Middle frontal gyrus (tissue), 1 donor: ENCODE results near the gene GAB2.
"Not testable (repeated sequence)": the region's sequence is repeated elsewhere in the genome, so short reads cannot be mapped to it uniquely, and the experiment has no call there.

Source experiments
- DNase-seq: peaks from one replicate; pipeline ENCODE4 v3.0.0-alpha.2; 2015; ENCODE audit warnings: low spot score; ENCODE audit errors: extremely low spot score

Gene GAB2

DNA sequence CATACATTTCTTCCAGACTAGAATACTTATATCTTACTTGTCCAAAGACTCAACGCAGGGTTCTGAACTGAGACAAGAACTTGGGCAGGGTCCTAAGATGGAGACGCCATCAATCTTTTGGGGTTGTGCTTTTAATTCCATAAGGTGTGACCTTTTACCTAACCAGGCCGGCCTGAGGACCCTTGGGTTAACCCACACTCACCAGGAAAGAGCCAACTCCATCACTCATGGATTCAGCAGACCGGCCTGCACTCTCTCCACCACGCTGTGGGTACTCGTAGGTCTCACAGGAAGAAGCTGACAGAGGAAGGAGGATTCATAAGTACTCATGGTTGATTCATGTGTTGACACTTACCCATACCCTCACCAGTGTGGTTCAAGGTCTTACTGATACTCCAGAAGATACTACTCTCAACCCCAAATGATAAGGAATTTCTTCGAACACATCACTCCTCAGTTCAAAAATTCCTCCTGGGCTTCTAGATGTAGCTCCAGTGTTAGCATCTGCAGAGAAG is 192.7 kb downstream of the GAB2 start:
- DNase-seq: no peak

DNA sequence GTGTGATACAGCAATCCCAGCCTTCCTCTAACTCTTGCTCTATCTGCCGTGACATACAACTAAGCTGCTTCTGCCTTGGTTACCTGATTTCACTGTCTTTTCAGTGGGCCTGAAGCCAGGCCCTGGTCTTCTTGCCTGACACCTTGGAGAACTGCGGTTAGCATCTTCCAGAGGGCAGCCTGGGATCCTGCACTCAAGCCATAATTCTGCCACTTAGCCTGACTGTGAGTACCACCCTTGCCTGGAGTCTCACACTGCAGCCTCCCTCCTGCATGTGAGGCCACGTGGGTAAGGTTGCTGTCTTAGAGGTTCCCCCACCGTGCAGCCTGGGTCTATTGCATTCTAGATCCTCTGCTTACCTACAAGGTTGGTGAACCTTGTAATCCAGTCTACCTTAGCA is 193.1 kb downstream of the GAB2 start:
- DNase-seq: no peak

DNA sequence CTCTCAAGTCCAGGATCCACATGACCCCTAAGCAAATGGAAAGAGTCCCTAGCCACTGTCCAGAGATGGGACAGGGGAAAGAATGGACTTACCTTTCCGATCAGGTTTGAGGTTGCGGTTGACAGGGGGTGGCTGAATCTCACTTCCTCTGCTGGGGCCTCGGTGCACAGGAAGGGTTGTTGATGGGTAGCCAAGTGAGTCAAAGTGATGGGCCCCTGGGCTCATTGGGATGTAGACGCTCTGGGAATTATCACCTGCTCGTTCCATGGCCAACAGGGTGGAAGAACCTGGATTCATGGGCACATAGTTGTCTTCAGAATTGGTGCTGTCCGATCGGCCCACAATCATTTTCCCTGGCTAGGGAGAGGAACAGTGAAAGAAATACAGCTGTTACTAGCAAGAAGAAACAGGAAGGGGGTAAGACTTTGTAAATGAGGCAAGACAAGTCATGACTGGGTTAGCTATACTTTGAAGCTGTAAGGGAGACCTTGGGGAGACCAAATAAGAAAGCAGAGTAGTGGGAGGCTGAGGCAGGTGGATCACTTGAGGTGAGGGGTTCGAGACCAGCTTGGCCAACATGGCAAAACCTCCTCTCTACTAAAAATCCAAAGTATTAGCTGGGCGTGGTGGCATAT is 194.2 kb downstream of the GAB2 start:
- DNase-seq: no peak

DNA sequence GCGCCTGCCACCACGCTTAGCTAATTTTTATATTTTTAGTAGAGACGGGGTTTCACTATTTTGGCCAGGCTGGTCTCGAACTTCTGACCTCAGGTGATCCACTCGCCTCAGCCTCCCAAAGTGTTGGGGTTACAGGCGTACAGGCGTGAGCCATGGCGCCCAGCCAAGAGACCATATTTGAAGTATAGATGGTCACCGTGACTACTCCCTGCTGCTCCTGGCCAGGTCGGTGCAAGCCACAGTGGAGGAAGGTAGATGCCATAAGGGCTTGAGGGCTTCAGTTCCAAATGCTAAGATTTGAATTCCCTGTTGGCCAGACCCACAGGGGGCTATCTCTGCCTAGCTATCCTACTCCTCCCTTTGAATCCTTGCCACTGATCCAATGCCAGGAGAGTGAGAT is 194.9 kb downstream of the GAB2 start:
- DNase-seq: not testable (repeated sequence)

DNA sequence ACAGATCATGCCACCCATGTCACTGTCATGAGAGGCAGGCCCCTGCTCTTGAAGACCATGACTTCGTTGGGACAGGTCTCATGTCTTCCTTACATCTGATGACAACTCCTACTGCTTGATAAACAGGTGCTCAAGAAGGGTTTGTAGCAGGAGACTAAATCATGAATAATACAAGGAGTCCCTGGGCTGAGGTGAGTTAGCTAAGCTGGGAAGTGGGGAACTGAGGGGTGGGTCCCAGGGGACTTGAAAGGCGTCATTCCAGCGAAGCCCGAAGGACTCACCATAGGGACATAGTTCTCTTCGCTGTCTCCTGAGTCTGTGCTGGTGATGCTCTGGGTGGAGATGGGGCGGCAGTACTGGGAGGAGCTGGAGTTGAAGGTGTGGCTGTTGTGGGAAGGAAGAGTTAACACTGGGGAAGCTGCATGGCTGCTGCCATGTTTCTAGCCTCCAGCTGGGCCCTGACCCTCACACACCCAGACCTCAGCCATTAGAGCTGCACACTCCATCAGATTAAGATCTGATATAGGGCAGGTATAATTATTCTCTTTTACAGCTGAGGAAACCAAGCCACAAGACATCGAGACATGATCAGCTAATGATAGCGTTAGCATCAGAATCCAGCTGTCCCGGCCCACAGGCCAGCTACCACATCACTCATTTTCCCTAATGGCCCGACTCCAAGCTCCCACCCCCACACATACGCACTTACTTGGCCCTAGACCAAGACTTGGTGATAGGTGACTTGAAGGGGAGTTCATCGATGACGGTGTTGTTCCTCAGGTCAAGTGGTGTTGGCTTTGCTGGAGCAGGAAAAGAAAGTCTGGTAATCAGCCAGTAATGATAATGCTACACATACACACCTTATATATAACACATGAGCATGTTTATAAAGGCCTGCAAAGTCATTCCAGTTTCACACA is 196.0 kb downstream of the GAB2 start:
- no peak for DNase-seq

DNA sequence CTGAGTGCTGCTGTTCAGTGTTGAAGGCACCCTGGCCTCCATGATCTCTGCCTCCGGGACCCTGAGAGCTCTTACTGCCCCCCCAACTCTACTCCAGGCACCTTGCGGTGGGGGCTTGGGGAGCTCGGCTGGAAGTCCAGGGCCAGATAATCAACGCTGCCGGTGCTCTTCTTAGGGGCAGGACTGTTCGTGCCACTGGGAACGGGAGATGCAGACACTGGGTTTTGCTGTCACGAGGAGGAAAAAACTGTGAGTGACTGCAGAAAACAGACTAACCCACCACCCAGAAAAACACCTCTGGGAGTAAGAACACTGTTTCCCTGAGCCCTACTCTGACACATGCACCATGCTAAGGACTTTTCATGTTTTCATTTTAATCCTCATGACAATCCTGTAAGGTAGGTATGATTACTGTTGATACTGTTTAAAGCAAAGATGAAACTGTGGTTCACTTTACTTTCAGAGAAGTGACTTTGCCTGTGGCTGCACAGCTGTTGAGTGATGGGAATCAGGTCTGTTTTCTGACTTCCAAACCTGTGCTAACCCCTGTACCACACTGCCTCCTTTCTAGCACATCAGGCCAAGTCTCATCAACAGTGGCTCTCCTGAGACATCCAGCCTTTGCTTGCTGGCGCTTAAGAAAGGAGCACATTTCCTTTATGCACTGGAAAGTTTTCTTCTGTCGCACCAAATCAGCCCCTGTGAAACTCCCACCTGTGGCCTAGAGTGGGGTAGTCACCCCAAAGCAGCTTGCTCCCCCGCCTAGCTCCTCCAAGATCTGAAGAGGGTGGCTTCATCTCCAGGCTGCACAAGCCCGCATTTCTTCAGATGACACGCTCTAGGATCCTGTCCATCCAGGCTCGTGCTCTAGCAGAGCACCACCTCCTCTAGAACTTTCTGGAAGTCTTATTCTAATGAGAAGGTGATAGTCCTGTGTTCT is 197.1 kb downstream of the GAB2 start:
- DNase-seq: no peak

DNA sequence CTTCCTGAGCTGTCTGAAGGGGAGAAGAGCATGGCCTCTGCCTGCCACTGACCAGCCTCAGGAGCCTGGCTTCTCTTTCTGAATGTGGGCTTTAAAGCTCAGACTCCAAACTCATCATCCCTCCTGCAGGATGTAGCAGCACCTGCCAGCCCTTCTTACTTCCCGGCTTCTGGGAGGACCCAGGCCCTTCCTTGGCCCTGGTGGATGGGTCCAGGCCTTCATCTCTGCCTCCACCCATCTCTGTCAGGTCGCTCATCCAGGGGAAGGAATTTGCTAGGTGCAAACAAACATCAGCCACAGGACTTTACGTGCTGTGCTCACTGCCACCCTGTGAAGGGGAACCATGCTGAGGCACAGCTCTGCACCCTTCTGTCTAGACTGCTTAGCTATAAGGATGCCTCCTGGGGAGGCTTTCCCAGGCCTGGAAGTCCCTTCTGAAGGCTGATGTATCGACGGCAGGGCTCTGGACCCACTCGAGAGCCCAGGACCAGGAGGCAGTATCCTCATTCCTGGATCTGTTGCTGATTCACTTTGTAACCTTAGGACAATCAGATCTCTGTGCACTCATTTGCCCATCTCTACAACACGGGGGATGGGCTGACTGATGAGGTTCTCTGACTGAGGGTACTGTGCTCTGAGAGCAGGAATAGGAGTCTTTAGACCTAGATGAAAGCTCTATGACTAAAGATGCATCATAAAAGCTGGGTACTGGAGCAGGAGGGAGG is 198.0 kb downstream of the GAB2 start:
- DNase-seq: no peak

DNA sequence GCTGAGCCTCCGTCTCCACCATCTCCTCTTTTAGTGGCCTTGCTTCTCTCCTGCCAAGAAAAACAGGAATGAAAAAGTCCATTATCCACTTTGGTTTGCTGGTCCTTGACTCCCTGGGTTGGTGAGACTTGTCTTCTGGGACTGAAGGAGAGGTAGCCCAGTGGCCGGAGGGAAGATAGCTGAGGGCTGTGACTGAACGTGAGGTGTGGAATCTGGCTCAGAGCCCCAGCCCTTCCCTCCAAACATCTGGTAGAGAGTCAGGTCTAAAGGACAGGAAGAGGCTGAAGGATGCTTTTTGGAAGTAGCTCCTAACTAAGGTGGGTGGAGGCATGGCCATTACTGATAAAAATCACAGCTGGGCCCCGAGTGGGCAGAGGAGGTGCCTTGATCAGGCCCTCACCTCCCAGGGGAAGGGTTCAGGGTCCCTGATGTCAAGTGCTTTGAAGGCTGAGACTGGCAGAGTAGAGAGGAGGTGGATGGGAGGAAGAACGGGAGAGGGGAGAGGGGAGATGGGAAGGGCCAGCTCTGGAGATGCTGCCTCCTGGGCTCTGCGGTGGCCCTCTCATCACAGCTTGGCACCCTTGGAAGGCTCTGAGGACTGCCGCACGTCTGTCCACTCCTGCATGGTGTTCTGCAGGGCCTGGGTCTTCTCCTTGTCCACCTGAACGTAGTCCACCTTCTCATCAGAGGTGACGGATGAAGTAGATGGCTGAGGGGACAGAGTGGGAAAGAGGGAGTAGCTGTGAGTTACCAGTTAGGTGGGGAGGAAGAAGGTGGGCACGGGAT is 198.7 kb downstream of the GAB2 start:
- no peak for DNase-seq

DNA sequence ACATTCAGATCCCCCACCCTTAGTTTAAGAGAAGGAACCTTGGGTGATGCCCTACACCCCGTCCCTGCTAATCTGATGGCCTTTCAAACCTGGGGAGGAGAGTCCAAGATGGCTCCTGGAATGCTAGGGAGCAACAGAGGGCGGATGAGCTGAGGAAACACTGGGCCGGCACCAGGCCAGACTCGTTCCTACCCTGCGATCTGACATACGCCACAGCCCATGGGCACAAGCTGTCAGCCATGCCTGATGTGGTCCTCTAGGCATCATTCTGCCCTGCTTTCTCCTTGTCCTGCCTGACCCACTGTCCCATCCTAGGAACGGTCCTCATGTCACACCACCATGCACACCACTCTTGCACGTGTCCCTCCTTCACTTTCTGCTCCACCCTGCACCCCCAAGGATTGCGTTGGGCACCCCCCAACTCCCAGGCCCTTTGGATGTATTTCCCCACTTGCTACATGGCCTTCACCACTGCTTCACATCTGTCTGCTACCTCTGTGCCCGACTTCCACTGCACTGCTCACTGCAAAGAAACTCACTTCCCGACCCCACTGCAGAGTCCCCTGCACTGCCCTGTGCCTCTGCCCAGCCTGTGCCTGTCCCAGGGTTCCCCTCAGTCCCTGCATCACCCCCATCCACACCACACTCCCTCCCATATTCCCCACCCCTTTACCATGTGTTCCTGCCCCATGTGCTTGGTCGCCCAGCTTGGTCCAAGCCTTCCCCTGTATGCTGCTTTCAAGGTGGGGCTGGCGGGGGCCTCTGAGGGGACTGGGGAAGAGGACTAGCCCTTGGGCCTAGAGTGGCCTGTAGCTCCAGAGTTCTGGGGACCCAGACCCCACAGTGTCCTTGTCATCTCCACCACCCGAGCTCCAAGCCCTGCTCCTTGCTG is 199.7 kb downstream of the GAB2 start:
- no peak for DNase-seq

DNA sequence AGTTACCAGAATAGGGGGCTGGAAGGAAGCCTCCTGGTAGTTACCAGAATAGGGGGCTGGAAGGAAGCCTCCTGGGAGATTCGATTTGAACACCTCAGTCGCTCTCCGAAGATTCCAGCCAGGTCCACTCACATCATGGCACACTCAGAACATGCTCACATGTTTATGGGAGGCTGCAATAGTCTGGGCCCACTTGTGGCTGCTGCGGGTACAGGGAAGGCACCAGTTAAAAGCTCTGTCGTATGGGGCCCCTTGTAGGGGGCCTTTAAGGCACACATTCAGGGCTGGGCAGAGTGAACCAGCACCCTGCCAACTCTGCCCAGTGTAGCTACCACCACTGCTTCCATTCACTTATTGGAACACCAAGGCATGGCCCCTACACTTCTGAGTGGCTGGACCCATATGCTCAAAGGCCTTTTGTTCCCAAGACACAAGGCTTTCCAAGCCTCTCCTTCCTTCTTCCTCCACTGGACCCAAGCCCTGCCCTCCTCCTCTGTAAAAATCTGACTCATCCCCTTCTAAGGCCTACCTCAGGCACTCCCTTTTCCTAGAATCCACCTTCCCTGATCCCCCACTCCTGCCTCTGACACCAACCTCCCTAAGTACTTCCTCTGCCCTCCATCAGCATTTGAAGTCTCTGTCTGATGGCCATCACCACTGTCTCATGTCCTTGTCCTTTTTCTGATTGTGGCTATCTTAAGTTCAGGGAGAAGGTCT is 200.9 kb downstream of the GAB2 start:
- no peak for DNase-seq

DNA sequence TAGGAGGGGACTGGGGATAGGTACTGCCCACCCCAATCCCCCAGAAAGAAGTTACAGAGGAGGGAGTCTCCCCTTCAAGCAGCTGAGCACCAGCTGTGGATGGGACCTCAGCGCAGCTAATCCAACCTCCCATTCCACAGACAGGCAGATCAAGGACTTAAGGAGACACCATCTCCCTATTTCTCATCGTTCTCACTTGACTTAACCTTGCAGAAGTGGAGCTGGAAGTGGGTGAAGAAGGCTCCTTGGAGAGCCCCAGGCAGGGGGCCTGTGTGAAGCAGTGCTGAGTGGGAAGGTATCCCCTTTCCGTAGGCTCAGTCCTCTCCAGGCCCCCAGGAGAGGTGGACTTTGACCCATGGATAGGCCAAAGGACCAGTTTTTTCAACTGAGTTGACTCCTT is 201.6 kb downstream of the GAB2 start:
- no peak for DNase-seq

DNA sequence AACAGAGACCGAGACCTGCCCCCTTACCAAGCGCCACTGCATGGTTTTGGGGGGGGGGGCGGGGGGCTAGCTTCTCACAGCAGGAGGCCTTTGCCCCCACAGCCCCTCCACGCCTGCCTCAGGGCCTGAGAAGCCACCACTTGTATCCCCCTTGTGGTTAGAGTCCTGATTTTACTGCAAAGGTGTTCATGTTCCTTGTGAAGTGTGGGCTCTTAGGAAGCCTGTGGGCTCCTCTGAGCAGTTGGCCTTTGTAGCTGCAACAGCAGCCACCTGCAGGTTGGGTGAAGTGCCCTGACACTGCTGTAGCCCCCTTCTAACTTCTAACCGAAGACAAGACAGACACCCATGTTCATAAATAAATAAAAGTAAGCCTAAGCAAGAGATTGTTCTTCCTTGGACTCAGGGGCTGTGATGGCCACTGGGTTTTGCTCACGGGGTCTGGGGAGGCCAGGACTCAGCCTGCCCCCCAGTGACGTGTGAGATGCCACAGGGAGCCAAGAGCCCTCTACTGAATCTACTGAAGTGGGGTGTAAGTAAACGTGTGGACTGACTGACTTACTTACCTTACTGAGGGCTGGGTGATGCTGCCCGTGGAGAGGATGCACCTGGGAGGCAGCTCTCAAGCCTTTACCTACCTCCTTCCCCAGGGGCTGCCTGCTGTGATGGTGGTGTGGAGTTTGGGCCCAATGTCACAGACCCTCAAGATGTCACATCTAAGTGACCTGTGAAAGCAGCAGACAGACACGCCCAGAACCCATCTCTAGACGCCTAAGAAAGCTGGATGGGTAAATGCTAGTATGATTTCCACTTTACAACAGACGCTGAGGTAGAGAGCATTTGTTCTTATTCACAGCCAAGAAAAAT is 203.1 kb downstream of the GAB2 start:
- DNase-seq: no peak

DNA sequence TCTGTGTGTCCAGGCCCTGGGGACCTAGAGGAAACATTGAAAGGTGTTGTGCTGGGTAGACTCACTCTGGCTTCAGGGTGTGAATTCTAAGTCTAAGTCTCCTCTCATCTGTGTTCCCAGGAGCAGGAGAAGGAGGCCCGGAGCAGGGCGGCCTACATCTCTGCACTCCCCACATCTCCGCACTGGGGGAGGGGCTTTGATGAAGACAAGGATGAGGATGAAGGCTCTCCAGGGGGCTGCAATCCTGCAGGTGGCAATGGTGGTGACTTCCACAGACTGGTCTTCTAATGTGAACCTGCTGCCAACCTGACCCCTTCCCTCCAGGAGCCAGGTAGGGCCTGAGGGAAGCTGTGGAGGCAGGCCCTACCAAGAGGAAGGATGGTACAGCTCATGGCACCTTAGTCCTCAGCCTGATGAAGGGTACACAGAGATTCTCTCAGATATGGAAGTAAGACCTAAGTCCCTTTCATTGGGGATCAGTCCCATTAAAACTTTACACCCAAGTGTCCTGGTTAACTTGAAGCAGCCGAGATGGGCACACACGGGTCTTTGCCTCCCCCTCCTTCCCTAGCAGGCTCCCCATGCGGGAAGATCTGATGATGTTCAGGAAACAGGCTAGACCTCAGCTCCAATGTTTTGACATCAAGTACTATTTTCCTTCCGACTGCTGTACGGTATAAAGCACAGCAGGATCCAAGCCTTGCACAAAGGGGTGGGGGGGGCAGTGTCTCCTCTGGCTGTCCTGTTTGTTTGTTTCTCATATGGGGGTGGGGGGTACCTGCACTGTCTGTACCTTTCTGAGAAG is 203.9 kb downstream of the GAB2 start:
- DNase-seq: no peak

DNA sequence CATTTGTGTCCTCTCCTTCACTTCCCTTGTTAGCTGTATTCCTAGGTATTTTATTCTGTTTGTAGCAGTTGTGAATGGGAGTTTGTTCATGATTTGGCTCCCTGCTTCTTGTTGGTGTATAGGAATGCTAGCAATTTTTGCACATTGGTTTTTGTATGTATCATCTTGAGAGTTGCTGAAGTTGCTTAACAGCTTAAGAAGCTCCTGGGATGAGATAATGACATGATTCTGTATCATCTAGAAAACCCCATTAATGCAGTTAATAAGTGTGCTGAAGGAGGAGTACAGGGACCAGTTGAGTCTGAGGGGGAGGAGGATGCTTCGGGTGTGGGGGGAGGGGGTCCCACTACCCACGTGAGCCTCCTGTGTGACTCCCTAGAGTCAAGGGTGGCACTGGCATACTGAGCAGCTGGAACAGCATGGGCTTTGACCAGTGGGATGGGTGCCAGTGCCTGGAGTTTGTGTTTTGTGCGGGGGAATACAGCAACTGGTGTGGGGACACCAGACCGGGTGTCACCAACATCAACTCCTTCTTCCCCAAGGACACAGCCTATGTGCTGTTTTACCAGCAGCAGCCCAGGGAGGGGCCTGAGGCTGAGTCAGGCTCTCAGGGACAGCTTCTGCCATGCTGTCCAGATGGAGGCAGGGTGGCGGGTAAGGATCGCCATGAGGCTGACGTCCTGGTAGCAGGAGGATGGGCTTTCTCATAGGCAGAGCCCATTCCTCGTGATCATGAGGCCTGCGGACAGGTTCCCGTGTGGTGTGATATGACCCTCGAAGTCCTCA is 204.8 kb downstream of the GAB2 start:
- DNase-seq: no peak

DNA sequence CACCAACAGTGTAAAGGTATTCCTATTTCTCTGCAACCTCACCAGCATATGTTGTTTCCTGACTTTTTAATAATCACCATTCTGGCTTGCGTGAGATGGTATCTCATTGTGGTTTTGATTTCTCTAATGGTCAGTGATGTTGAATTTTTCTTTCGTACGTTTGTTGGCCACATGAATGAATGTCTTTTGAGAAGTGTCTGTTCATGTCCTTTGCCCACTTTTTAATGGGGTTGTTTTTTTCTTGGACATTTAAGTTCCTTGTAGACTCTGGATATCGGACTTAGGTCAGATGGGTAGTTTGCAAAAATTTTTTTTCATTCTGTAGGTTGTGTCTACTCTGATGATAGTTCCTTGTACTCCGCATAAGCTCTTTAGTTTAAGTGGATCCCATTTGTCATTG is 206.1 kb downstream of the GAB2 start:
- DNase-seq: no peak
